HG03558 (cell line): ENCODE data around the gene G6PC2.
"Not testable (repeated sequence)": the region's sequence is repeated elsewhere in the genome, so short reads cannot be mapped to it uniquely, and the experiment has no call there.

Experiments used
- ATAC-seq: cut with Tn5 transposase; IDR thresholded peaks from one replicate; pipeline ENCODE4 v1.9.1; 2021; ENCODE audit warnings: moderate number of reproducible peaks; ENCODE audit not compliant: unreplicated experiment; ENCODE audit errors: extremely low read depth

G6PC2 gene

DNA sequence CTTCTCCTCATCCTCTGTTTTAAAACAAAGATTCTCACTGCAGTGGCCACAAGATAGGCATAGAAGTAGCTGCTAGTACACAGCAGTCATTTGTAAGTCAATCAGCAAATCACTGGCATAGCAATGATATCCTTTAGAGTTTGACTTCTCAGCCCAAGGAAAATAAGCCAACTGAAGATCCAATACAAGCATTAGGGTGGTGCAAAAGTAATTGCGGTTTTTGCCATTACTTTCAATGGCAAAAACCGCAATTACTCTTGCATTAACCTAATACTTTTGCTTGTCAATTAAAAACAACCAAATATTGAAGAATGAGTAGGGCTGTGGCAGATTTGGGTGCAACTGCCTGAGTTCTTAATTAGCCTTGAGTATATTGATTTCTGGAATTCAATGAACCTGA lies 2.8 kb downstream of the G6PC2 start:
- ATAC-seq, result no peak

GRCh38 chr2:168904358-168904757 lies 3.3 kb downstream of the G6PC2 start:
- no peak for ATAC-seq

DNA sequence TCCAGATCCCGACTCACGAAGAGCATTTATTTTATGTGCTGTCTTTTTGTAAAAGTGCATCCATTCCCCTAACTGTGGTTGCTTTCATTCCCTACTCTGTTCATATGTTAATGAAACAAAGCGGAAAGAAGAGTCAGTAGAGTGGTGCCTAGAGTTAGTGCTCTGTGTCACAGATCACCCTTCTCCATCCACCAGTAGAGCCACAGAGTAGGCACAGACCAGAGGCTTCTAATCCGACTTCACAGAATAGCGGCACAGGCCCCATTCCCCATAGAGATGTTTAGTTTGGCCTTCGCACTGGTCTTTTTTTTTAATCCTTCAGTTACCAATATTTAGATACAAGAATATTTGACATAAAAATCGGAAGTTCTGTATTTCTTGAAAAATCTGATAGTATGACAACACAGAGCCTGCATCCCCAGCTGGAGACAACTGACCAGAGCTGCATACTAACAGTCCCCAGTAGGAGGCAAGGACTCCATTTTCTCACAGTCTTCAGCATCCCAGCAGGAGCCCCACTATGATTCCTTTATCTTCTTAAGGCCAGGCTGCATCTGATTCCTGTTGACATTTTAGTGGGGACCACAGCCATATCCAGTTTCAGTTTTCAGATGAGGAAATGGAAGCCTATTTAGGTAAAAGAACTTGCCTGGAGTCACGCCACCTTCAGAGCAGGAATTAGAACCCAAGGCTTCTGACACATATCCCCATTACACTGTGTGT lies 7.0 kb downstream of the G6PC2 start:
- no peak for ATAC-seq

DNA sequence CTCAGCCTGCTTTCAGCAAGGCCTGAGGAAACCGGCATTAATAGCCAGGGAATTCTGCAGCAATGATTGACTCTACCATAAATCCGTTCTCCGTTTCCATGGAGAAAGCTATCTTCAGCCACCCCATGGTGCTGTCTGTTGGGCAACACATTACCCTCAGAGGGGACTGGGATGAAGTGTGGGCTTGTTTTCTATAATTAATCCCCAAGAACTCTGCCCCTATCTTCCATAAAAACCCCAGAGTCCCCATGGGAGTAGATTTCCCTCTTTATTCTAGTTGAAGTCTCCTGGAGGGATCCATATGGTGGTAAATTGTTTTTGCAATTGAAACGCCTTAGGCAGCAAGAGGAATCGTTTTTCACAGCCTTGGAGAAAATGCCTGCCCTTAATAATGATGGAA lies 9.2 kb downstream of the G6PC2 start:
- ATAC-seq, result no peak

DNA sequence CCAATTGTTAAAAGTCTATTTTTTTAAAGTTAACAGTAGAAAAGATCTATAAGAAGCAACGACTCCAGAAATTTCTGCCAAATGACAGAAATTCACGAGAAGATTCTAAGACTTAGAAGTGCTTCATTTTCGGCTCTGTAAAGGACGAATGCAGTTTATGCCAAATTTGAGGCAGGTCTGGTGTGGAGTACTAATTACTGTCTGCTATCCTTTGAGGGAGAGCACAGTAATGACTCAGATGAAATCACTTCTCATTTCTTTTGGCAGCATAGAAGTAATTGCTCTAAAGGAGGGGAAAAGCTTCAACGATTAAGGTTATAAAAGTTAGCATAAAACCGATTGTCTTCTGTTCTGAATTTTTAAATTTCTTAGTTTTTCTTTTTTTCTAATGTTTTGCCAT lies 11.4 kb downstream of the G6PC2 start:
- ATAC-seq, result no peak

DNA sequence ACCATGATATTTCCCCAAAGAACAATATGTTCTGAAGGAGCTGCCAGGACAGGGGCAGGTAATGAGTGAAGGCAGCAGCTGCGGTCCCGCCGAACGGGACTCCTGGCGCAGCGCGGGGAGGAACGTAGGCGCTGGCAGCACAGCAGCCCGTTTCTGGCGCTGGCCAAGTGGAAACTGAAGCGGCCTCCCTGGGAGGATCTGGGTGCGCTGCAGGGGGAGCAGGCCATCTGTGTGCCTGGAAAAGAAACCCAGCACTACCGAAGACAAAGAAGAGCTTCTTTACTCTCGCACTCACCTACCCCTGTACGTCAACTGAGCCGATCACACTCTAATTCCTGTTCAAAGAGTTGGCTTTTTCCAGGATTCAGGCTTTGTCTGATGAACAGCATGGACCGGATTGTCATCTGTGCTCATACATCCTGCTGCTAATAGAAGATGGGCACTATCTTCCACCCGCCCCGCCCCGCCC lies 11.8 kb downstream of the G6PC2 start:
- no peak for ATAC-seq

DNA sequence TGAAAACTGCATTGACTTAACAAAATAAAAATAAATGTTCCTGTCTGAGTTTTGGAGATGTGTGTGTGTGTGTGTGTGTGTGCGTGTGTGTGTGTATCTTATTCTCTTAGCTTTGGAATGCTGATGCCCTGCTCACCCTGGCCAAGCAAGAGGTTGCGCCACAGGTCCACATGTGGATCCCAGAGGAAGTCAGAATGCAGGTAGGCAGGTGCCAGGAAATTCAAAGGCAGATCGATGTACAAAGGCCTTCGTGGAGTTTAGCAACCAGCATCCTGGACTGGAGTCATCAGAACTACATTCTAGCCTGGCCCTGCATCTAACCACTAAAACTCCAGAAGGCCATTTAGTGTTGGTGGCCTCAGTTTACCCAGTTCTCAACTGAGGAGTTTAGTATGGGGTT lies 12.4 kb downstream of the G6PC2 start:
- no peak for ATAC-seq

GRCh38 chr2:168915441-168916330 lies 14.6 kb downstream of the G6PC2 start:
- ATAC-seq, result no peak

- no peak for ATAC-seq
Observed at GRCh38 chr2:168916331-168916675, 15.2 kb downstream of the G6PC2 start.

- no peak for ATAC-seq
Observed at GRCh38 chr2:168920504-168921157, 19.5 kb downstream of the G6PC2 start.

- no peak for ATAC-seq
Observed at GRCh38 chr2:168926621-168927386, 25.7 kb downstream of the G6PC2 start.

GRCh38 chr2:168928113-168928831 lies 27.2 kb downstream of the G6PC2 start:
- ATAC-seq, result no peak

GRCh38 chr2:168929031-168929430 lies 27.9 kb downstream of the G6PC2 start:
- no peak for ATAC-seq

GRCh38 chr2:168930242-168930641 lies 29.2 kb downstream of the G6PC2 start:
- ATAC-seq, result no peak

- not testable (repeated sequence) for ATAC-seq
Observed at GRCh38 chr2:168932174-168932573, 31.1 kb downstream of the G6PC2 start.

DNA sequence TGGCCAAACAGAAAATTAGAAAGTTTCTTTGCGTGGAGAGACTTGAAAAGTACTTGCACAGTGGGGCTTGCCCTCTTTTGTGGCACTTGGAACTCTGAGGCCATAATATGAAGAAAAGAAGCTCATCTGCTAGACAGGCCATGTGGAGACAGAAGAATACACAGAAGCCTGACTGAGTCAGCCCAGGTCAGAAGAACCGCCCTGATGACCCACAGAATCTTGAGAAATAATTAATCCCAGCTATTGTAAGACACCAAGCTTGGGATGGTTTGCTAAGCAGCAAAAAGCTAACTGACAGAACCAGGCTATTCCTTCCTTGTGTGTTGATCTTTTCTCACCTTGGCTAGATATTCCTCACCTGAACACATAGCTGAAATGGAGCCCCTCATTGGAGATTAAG lies 33.7 kb downstream of the G6PC2 start:
- no peak for ATAC-seq

DNA sequence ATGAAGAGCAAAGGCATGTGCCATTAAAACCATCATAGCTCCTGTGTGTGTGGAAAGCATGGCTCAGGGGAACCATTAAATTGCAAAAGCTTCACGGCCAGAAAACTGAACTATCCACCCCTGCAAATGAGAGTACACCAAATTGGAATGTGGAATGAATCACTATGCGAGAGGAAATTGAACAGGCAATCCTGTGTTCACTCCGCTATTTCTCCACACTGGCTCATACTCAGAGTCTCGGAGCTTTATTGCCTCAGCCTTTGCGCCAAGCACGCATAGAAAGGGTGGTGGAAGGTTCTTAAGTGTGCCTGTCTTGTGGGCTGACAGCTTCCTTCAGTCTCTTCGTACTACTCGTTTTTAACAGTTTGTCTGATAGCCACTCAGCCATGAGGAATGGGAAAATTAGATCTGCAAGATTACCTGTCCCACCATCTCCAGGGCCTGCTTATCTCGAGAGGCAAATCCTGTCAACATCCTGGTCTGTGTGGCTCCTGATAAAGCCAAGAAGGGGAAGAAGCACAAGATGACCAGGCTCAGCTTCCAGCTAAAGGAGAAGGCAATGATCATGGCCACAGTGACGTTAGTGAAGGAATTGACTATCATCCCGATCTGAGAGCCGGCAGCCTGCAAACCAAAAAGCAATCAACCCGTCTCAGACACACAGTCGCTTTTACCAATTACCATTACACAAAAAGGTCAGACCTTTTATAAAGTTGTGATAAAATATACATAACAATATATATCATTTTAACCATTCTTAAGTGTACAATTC lies 34.9 kb downstream of the G6PC2 start:
- no peak for ATAC-seq

DNA sequence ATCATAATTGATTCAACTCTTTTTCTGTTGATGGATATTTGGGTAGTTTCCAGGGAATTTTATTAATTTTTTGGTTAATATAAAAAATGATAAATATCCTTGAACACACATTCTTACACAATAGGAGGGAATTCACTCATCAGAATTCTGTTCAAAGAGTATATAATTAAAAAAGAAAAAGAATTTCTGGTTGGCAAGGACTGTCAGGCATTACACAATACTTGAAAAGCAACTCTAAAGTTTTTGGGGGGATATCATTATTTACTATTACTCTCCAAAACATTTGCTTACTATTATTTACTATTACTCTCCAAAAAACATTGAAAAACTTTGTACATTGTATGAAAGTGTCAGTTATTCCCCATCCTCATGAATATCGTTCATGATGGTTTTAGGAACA lies 38.0 kb downstream of the G6PC2 start:
- ATAC-seq, result no peak

DNA sequence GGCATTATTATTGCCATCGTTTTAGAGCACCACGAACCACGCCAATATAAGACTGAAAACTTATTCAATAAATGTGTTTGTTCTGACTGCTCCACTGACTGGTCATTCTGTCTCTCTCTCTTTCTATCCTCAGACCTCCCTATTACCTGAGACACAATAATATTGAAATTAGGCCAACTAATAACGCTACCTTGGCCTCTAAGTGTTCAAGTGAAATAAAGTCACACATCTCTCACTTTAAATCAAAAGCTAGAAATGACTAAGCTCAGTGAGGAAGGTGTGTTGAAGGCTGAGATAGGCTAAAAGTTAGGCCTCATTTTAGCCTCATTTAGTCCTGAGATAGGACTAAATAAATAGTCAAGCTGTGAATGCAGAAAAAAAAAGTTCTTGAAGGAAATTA lies 38.8 kb downstream of the G6PC2 start:
- no peak for ATAC-seq
